Colon (tissue), 2 donors: ENCODE results near the gene CCDC150.
"Not testable (repeated sequence)": the region's sequence is repeated elsewhere in the genome, so short reads cannot be mapped to it uniquely, and the experiment has no call there.

Experiments used
- FAIRE-seq: peaks from 2 replicates; lab custom pipeline; 2012; peaks lifted over from hg19 to GRCh38; lab: Jason Lieb, UNC
- donor health status: control.
- donor health status: control.

The CCDC150 gene

DNA sequence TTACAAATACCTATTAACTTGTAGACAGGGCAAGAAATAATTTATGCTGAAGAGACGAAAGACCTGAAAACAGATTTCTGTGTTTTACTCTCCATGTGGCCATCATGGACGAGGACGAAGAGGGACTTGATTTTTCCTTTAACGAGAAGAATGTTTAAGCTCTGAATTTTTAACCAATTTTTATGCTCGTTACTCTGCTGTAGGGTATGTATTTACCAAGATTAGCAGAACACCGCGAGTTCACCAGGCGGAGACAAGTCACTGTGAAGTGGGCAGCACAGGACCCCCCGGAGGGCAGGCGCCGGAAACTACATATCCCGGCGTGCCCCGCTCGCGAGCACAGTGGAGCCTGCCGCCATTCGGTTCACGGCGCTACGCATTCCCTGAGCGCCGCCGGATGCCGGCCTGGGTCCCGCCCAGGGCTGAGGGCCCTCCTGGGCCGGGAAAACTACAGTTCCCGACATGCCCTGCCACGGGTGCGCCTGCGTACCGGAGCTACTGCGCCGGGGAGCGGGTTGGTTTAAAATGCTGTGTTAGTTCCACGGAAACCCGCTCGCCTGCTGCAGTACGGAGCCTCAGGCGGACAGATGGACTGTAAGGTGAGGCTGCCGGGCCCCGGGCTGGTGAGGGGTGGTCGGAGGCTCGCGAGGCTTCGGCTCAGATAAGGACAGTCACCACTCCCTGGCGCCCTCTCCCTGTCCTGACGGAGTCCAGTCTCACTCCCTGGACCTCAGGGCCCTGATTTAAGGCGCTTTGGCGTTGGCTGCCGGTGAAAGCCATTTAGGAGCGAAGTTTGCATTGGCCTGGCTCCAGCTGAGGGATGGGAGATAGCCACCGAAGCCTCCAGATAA is at the start of gene CCDC150:
Gene CCDC150, plus strand, starts transcription at position 536 of the 851 bp plus-strand sequence. Its CDS starts 52 bp downstream, at position 588.
- no peak for FAIRE-seq

DNA sequence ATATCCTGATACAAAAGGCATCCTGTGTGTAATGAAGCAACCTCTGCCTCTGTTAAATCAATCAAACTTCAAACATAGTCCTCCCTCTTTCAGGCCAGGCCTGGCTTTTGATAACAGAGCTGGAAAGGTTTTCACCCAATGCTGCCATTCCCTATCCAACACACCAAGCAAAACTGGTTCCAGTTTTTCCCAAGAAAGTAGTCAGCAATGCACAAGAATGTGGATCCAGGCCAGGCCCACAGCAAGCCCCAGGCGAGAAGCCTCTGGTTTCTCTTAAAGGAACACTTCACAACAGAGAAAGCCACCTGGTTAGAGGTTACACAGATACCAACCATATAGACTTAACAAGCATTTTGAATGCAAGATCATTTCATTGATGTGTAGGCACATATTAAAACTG is 49.2 kb upstream of the CCDC150 start:
- FAIRE-seq: no peak

DNA sequence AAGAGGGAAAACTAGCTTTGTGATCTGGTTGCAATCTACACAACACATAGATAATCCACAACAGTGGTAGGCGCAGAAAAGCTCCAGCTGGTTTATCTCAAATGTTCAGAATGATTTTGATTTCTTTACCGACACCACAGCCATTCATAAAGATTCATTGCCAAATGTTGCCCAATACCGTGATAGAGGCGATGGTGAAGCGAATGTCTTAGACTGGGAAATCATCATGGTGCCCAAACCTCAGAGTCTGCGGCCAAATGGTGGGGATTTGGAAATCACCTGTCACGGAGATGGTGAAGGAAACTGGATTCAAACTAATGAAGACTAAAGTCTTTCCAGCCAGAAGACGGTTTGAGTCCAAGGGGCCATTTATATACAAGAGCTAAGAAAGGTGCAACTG is 48.5 kb upstream of the CCDC150 start:
- FAIRE-seq: no peak

GRCh38 chr2:196591621-196592022 is 47.9 kb upstream of the CCDC150 start:
- no peak for FAIRE-seq

GRCh38 chr2:196592331-196592910 is 47.1 kb upstream of the CCDC150 start:
- FAIRE-seq: no peak

GRCh38 chr2:196592911-196593881 is 46.3 kb upstream of the CCDC150 start, which contains the start of gene HECW2:
HECW2 (minus strand) TSS chr2:196593554.
- no peak for FAIRE-seq

GRCh38 chr2:196594158-196594557 is 45.4 kb upstream of the CCDC150 start:
- no peak for FAIRE-seq

DNA sequence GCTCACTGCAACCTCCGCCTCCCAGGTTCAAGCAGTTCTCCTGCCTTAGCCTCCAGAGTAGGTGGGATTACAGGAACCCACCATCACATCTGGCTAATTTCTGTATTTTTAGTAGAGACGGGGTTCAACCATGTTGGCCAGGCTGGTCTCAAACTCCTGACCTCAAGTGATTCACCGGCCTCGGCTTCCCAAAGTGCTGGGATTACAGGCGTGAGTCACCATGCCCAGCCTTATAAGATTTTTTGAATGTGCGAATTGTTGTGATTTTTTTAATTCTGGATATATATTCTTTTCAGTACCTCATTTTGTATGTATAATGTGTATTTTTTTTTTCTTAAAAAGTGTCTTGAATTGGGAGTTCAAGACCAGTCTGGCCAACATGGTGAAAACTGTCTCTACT is 42.0 kb upstream of the CCDC150 start:
- no peak for FAIRE-seq

DNA sequence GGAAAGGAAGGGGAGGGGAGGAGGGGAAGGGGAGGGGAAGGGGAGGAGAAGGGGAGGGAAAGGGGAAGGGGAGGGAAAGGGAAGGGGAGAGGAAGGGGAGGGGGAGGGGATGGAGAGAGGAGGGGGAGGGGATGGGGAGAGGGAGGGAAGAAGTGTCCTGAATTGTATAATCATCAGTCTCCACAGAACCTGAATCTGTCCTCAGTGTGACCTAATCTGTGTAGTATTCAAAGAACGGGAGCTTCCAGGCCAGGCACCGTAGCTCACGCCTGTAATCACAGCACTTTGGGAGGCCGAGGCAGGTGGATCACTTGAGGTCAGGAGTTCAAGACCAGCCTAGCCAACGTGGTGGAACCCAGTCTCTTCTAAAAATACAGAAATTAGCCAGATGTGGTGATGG is 41.1 kb upstream of the CCDC150 start:
- FAIRE-seq: no peak

DNA sequence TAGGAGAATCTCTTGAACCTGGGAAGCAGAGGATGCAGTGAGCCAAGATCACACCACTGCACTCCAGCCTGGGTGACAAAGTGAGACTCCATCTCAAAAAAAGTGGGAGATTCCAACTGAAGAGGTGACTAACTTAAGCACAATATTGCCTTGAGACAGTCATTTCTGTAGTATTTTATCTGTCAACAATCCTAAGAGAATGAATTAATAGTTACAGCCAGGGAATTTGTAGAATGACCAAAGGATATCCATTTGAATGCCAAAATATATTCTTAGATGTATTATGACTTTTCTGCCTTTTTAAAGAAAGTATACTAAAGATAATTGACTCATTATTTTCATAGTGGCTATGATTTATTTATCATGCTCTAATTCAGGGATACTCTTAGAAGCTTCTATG is 40.7 kb upstream of the CCDC150 start:
- no peak for FAIRE-seq

DNA sequence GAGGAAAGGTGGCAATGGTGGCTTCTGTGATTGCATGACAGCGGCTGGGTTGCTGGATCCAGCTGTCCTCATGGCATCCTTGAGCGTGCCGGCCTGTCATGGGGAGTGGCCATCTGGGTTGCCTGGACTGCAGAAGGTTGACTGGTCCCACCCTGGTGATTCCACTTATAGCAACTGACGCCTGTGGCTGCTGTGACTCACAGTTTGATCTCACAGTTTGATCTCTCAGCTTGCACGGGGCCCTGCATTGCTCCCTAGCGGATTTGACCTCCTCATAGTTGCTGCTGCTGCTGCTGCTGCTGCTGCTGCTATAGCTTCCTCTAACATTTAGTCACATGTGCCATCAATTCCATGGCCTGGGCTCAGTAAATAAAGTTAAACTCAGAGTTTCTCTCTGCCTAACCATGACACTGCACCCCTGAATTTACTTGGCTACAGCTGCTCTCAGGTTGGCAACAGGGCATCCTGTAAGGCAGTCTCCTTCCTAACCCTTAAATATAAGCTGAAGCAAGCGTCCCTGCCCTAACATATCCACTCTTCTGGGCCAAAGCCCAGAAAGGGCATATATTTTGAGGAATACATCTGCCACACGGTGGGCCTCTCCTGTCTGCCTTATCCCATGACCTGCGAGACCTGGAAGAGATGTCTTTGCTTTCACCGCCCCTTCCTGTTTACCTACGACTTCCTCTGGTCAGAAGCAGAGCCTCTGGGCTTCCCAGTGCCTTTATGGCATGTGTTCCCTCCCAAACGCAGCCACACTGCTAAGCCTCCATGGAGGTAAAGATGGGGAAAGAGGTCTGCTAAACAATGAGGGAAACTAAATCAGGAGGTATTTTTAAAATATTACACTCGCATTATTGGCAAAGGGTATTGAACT is 37.8 kb upstream of the CCDC150 start:
- FAIRE-seq: no peak

DNA sequence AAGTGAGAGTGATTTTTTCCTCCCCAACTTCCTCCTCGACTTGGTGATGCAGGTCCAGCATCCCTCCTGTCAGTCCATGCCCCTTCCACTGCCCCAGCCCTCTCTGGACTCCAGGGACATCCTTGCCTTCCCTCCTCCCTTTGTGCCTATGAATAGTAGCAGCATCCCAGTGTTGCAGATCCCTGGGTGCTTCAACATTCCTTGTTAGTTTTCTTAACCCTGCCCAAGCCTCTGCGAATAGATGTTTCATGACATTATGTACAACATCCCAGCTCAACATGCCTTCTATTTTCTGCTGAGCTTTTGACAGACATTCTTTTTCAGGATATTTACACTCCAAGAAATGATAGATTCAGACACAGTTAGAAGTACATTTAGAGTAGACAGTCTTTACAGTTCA is 35.3 kb upstream of the CCDC150 start:
- no peak for FAIRE-seq

DNA sequence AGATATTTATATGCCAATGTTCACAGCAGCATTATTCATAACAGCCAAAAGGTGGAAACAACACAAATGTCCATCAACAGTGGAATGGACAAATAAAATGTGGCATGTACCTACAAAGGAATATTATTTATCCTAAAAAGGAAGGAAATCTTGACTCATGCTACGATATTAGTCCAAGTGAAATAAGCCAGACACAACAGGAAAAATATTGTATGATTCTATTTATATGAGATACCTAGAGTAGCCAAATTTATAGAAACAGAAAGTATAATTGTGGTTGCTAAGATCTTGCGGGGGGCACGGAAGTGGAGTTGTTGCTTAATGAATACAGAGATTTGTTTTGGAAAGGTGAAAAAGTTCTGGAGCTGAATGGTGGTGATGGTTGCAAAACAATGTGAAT is 33.0 kb upstream of the CCDC150 start:
- no peak for FAIRE-seq

DNA sequence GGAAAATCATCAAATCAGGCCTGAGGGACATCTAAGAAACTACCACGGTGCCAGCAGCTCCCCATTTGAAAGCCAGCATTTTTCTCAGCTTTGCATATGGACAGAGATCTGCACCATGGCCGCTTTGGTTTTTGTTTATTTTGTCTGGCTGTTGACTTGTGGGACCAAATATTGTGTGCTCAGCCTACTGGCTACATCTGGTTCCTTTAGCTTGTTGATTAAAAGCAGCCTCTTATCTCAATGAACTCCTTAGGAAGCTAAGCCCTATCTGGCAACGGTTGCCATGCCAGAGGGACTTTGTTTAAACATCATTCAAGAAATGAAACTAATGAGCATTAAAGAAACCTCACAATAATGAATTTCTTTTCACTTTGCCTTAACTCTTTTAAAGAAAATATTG is 32.4 kb upstream of the CCDC150 start:
- FAIRE-seq: no peak

DNA sequence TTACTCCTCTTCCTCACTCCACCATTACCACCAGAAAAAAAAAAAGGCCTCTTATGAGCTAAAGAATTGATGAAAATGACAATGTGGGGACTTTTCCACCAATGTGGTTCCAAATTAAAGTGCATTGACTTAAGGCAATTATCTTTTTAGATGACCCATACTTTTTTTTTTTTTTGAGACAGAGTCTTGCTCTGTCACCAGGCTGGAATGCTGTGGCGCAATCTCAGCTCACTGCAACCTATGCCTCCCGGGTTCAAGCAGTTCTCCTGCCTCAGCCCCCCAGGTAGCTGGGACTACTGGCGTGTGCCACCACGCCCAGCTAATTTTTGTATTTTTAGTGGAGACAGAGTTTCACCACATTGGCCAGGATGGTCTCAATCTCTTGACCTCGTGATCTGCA is 31.6 kb upstream of the CCDC150 start:
- not testable (repeated sequence) for FAIRE-seq

DNA sequence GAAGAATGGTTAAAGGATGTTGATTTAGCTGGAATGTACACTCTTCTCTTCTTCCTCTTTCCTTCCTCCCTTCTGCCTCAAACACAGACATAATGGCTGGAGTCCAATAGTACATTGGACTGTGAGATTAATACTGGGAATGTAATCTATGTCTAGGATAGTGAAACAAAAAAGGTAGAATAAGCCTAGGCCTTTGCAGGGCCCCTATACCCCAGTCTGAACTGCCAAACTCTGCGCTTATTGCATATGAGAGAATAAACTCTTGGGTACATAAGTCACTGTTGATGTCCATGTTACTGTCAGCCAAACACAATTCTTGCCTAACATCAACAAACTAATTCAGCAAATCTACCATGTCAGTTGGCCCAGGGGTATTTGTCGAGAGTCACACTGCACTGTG is 29.7 kb upstream of the CCDC150 start:
- no peak for FAIRE-seq

DNA sequence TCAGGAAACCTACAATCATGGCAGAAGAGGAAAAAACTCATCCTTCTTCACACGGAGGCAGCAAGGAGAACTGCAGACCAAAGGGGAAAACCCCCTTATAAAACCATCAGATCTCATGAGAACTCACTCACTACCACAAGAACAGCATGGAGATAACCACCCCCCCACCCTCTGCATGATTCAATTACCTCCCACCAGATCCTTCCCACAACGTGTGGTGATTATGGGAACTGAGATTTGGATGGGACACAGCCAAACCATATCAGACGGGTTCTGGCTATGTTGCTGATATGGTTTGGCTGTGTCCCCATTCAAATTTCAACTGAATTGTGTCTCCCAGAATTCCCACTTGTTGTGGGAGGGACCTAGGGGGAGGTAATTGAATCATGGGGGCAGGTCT is 28.7 kb upstream of the CCDC150 start:
- no peak for FAIRE-seq

GRCh38 chr2:196613302-196613701 is 26.2 kb upstream of the CCDC150 start:
- FAIRE-seq: no peak

GRCh38 chr2:196617430-196617829 is 22.1 kb upstream of the CCDC150 start:
- FAIRE-seq: no peak

GRCh38 chr2:196618661-196619060 is 20.9 kb upstream of the CCDC150 start:
- FAIRE-seq: no peak

GRCh38 chr2:196630531-196630930 is 9.0 kb upstream of the CCDC150 start:
- FAIRE-seq: no peak

GRCh38 chr2:196635156-196635555 is 4.4 kb upstream of the CCDC150 start:
- no peak for FAIRE-seq
